Effector memory CD4-positive, alpha-beta T cell (primary cell): Measurements from ENCODE around the gene DHCR24.

Experiments
- DNase-seq, 3 donors: peaks; one replicate each; pipeline ENCODE4 v3.0.0-alpha.2; 2020
- H3K27ac ChIP-seq: 2 replicates; pipeline ENCODE4 v1.7.0; 2013; ENCODE audit warnings: mild to moderate bottlenecking, low read length, moderate library complexity; ENCODE audit not compliant: insufficient read depth, poor library complexity, severe bottlenecking
- H3K27me3 ChIP-seq: replicated peaks from 2 replicates; pipeline ENCODE4 v1.7.0; 2013; ENCODE audit warnings: mild to moderate bottlenecking, low read length; ENCODE audit not compliant: insufficient read depth, control insufficient read depth, poor library complexity, severe bottlenecking
- H3K36me3 ChIP-seq: 2 replicates; pipeline ENCODE4 v1.7.0; 2013; ENCODE audit warnings: mild to moderate bottlenecking, low read length, moderate library complexity; ENCODE audit not compliant: control insufficient read depth, insufficient read depth
- H3K4me1 ChIP-seq: 2 replicates; pipeline ENCODE4 v1.7.0; 2013; ENCODE audit warnings: low read length, mild to moderate bottlenecking; ENCODE audit not compliant: control insufficient read depth, insufficient read depth, poor library complexity, severe bottlenecking
- H3K4me3 ChIP-seq: 2 replicates; pipeline ENCODE4 v1.7.0; 2013; ENCODE audit warnings: low read length, low read depth, mild to moderate bottlenecking; ENCODE audit not compliant: insufficient read depth, poor library complexity, severe bottlenecking
- H3K9me3 ChIP-seq: 2 replicates; pipeline ENCODE4 v1.7.0; 2013; ENCODE audit warnings: mild to moderate bottlenecking, low read length, moderate library complexity; ENCODE audit not compliant: control insufficient read depth

DHCR24 gene

GRCh38 chr1:54816951-54817350, 70.0 kb downstream of the DHCR24 start:
- H3K36me3 ChIP-seq = no peaks in the 10 kb centered on the region
- no peak overlapping the region for H3K27ac ChIP-seq
- no peaks in the 10 kb centered on the region for H3K9me3 ChIP-seq
- H3K4me1 ChIP-seq = no peaks in the 10 kb centered on the region
- no peak overlapping the region for H3K4me3 ChIP-seq
- DNase-seq = no peak
- H3K27me3 ChIP-seq = no peaks in the 10 kb centered on the region

- Histone ChIP-seq H3K36me3 (no peaks in the 10 kb centered on the region), H3K4me1 (no peaks in the 10 kb centered on the region), H3K27ac (no peak overlapping the region), H3K4me3 (no peak overlapping the region), H3K9me3 (no peaks in the 10 kb centered on the region), H3K27me3 (no peaks in the 10 kb centered on the region)
- no peak for DNase-seq
Observed at GRCh38 chr1:54816130-54816529, 70.9 kb downstream of the DHCR24 start.

GRCh38 chr1:54815086-54815876, 71.7 kb downstream of the DHCR24 start:
- no peak overlapping the region for H3K4me3 ChIP-seq
- H3K36me3 ChIP-seq = no peaks in the 10 kb centered on the region
- H3K4me1 ChIP-seq = no peaks in the 10 kb centered on the region
- H3K27ac ChIP-seq = no peak overlapping the region
- H3K27me3 ChIP-seq = no peaks in the 10 kb centered on the region
- H3K9me3 ChIP-seq = no peaks in the 10 kb centered on the region
- no peak for DNase-seq

GRCh38 chr1:54814571-54814970, 72.4 kb downstream of the DHCR24 start:
- Histone ChIP-seq H3K36me3 (no peaks in the 10 kb centered on the region), H3K27me3 (no peaks in the 10 kb centered on the region), H3K9me3 (no peaks in the 10 kb centered on the region), H3K4me1 (no peaks in the 10 kb centered on the region), H3K27ac (no peak overlapping the region), H3K4me3 (no peak overlapping the region)
- DNase-seq = no peak

- no peaks in the 10 kb centered on the region for H3K4me1 ChIP-seq
- no peaks in the 10 kb centered on the region for H3K9me3 ChIP-seq
- H3K27me3 ChIP-seq = no peaks in the 10 kb centered on the region
- no peak overlapping the region for H3K4me3 ChIP-seq
- H3K27ac ChIP-seq = no peak overlapping the region
- no peaks in the 10 kb centered on the region for H3K36me3 ChIP-seq
- DNase-seq = no peak
Observed at GRCh38 chr1:54814126-54814498, 72.9 kb downstream of the DHCR24 start.

GRCh38 chr1:54813485-54814125, 73.4 kb downstream of the DHCR24 start:
- H3K27me3 ChIP-seq = no peaks in the 10 kb centered on the region

GRCh38 chr1:54812801-54813484, 74.1 kb downstream of the DHCR24 start:
- Histone ChIP-seq H3K36me3 (no peaks in the 10 kb centered on the region), H3K4me1 (no peaks in the 10 kb centered on the region), H3K4me3 (no peak overlapping the region), H3K9me3 (no peaks in the 10 kb centered on the region), H3K27me3 (no peaks in the 10 kb centered on the region), H3K27ac (no peak overlapping the region)
- no peak for DNase-seq

More at GRCh38 chr1:54813485-54814125, 73.4 kb downstream of the DHCR24 start:
- Histone ChIP-seq H3K4me1 (no peaks in the 10 kb centered on the region), H3K36me3 (no peaks in the 10 kb centered on the region), H3K4me3 (no peak overlapping the region), H3K27ac (no peak overlapping the region), H3K9me3 (no peaks in the 10 kb centered on the region)
- DNase-seq = no peak

GRCh38 chr1:54811739-54812655, 75.0 kb downstream of the DHCR24 start:
- H3K27me3 ChIP-seq = no peaks in the 10 kb centered on the region
- DNase-seq = no peak

GRCh38 chr1:54811066-54811465, 75.9 kb downstream of the DHCR24 start:
- H3K9me3 ChIP-seq = no peaks in the 10 kb centered on the region
- no peak for DNase-seq
- H3K36me3 ChIP-seq = no peaks in the 10 kb centered on the region
- no peak overlapping the region for H3K4me3 ChIP-seq
- no peaks in the 10 kb centered on the region for H3K27me3 ChIP-seq
- H3K27ac ChIP-seq = no peak overlapping the region
- H3K4me1 ChIP-seq = no peaks in the 10 kb centered on the region

More at GRCh38 chr1:54811739-54812655, 75.0 kb downstream of the DHCR24 start:
- Histone ChIP-seq H3K9me3 (no peaks in the 10 kb centered on the region), H3K4me1 (no peaks in the 10 kb centered on the region), H3K27ac (no peak overlapping the region), H3K4me3 (no peak overlapping the region), H3K36me3 (no peaks in the 10 kb centered on the region)
